ENCODE data around the gene TBX21.
A peak's percentile ranks its signal among the peaks of the same experiment; 100 is the strongest.

TBX21 gene, protein sequence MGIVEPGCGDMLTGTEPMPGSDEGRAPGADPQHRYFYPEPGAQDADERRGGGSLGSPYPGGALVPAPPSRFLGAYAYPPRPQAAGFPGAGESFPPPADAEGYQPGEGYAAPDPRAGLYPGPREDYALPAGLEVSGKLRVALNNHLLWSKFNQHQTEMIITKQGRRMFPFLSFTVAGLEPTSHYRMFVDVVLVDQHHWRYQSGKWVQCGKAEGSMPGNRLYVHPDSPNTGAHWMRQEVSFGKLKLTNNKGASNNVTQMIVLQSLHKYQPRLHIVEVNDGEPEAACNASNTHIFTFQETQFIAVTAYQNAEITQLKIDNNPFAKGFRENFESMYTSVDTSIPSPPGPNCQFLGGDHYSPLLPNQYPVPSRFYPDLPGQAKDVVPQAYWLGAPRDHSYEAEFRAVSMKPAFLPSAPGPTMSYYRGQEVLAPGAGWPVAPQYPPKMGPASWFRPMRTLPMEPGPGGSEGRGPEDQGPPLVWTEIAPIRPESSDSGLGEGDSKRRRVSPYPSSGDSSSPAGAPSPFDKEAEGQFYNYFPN

DNA sequence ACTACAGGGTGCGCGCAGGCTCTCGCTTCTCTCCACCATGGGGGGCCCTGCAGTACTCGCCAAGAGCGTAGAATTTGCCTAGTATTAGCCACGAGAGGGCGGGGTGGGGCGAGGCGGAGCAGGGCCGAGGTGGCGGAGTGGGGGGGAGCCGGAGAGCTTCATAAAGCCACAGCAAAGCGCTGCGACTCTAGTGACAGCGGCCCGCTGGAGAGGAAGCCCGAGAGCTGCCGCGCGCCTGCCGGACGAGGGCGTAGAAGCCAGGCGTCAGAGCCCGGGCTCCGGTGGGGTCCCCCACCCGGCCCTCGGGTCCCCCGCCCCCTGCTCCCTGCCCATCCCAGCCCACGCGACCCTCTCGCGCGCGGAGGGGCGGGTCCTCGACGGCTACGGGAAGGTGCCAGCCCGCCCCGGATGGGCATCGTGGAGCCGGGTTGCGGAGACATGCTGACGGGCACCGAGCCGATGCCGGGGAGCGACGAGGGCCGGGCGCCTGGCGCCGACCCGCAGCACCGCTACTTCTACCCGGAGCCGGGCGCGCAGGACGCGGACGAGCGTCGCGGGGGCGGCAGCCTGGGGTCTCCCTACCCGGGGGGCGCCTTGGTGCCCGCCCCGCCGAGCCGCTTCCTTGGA lies at the start of gene TBX21:
Gene TBX21 (plus strand): TSS at position 190 of the 627 bp plus-strand sequence. CDS start 219 bp downstream, at position 409.
- peak; percentile 92 for DNase-seq (ENCODE audit: low spot score)
- TF ChIP-seq, protein P1, sequence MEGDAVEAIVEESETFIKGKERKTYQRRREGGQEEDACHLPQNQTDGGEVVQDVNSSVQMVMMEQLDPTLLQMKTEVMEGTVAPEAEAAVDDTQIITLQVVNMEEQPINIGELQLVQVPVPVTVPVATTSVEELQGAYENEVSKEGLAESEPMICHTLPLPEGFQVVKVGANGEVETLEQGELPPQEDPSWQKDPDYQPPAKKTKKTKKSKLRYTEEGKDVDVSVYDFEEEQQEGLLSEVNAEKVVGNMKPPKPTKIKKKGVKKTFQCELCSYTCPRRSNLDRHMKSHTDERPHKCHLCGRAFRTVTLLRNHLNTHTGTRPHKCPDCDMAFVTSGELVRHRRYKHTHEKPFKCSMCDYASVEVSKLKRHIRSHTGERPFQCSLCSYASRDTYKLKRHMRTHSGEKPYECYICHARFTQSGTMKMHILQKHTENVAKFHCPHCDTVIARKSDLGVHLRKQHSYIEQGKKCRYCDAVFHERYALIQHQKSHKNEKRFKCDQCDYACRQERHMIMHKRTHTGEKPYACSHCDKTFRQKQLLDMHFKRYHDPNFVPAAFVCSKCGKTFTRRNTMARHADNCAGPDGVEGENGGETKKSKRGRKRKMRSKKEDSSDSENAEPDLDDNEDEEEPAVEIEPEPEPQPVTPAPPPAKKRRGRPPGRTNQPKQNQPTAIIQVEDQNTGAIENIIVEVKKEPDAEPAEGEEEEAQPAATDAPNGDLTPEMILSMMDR (IDR thresholded peaks at IDR 0.05; ENCODE audit: extremely low read depth, missing control alignments) = peak; percentile 0

DNA sequence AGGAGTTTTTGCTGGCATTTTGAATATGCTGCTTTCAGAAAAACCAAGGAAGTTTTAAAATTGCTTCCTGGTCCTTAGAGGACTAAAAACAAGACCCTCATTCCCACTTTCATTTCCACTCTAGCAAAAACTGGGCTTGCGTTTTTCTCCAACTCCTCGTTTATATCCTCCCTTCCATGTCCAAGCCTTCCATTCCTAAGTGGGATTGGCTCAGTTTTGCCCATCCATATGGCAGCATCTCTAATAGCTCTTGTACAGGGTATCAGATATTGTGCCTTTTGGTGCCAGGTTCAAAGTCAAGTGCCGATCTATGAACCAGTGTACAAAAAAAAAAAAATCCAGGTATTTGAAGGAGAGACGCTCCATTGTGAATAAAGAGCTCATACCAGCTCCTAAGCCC lies 49.0 kb upstream of the TBX21 start:
- DNase-seq (ENCODE audit: low spot score) = no peak
- TF ChIP-seq, protein P1 (IDR thresholded peaks at IDR 0.05; ENCODE audit: extremely low read depth, missing control alignments) = no peak

DNA sequence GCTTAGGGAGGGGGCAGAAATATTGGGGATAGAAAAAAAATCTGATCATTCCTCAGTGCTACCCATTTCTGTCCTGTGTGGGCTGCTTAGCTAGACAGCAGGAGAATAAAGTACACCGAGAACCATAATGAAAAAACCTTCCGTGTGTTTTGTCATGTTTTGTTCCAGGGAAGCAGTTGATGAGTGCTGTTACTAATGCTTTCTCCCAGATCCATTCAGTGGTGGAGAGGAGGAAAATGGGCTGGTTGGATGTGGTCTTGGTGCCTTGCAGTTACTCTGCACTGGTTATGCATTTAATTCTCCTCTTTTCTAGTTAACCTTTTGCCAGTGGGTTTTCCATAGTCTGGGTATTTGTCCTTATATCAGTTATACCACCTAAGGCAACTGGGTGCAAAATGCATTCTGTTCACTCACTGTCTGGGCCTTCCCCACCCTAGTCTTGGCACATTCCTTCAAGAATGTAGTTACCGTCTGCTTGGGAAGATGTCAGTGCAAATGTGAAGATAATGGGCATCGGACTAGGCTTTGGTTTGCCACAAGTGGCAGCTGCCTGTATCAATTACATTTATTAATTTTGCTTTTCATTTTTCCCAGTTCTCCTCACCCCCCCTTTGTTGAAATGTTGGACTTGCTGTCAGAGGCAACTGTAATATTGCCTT lies 48.4 kb upstream of the TBX21 start:
- TF ChIP-seq, protein P1 (IDR thresholded peaks at IDR 0.05; ENCODE audit: extremely low read depth, missing control alignments) = no peak

DNA sequence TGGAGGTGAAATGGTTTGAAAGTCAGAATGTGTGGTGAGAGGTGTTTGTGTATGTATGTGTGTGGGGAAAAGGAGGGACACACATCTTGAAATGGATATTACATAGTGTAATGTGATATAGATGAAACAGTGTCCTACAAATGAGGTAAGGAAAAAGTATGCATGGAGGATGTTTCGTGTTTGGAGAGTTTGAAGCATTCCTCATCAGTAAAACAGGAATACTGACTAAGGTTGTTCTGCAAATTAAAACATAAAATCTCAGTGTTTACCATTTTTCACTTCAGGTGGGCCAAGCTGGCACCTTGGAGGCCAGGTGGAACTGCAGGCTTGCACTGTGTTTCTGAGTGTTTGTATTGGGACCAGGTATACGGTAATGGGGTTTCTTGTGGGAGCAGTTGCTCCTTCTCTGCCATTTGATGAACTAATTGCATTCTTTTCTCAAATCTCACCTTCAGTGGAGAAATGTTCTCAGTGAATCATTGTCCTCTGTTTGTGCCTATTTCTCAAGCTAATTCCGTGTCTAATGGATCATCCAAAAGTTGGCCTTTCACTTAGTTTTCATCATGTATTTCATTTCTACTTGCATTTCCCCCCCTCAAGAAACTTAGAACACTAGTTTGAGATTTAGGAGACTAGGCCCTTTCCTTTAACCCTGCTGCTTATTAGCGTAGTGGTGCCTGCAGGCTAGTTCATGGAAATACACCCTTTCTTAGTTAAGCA lies 47.3 kb upstream of the TBX21 start:
- TF ChIP-seq, protein P1 (IDR thresholded peaks at IDR 0.05; ENCODE audit: extremely low read depth, missing control alignments) = no peak
- no peak for DNase-seq (ENCODE audit: low spot score)

More for the DNA sequence above, 48.4 kb upstream of the TBX21 start:
- DNase-seq (ENCODE audit: low spot score) = no peak

DNA sequence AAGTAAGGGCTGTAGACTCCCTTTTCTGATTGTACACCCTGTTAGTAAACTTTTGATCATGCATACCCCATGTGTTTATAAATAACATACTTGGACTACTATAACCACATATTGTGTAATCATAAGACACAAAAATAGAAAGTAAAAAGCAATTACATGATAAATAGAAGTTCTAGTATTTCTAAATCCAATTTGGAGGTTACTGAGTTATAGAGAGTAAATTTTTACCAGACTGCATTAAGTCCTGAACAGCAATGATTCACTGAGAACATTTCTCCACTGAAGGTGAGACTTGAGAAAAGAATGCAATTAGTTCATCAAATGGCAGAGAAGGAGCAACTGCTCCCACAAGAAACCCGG lies 46.8 kb upstream of the TBX21 start:
- TF ChIP-seq, protein P1 (IDR thresholded peaks at IDR 0.05; ENCODE audit: extremely low read depth, missing control alignments) = no peak
- DNase-seq (ENCODE audit: low spot score) = no peak

DNA sequence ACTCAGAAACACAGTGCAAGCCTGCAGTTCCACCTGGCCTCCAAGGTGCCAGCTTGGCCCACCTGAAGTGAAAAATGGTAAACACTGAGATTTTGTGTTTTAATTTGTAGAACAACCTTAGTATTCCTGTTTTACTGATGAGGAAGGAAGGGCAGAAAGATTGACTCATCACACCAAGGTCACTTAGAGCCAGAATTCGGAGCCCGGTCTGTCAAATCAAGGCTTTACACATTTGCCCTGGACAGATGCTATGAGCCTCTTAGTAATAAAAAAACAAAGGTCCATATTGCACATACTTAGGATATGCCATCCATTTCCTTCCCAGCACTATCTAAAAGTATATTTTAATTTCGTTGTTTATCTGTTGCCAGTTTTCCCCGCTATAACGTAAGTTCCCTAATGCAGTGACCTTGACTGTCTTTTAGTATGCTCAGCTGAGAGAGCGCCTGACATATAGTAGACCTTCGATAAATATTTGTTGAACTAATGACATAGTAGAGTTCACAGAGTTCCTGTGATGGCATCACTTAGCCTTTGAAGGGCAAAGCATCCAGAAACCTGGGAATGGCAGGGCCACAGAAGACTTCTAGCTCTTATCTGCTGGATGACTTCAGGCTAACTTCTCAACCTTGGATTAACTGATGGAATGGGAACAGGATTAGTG lies 46.2 kb upstream of the TBX21 start:
- TF ChIP-seq, protein P1 (IDR thresholded peaks at IDR 0.05; ENCODE audit: extremely low read depth, missing control alignments) = no peak
- DNase-seq (ENCODE audit: low spot score) = no peak

Measured in GM20000 (cell line).